PC-3 (cell line): ENCODE results near the gene TMEM207.

ENCODE experiments used
- CTCF ChIP-seq: fragments of 300-600 bp; sonication (generic); conservative IDR thresholded peaks from 2 replicates; pipeline ENCODE4 v1.5.1; 2017; ENCODE audit warnings: antibody characterized with exemption, low read depth, mild to moderate bottlenecking, low read length
- EZH2 ChIP-seq: fragments of 300-600 bp; sonication (generic); IDR thresholded peaks from one replicate; pipeline ENCODE4 v1.6.1; 2017; ENCODE audit warnings: antibody characterized with exemption, mild to moderate bottlenecking, low read length; ENCODE audit not compliant: unreplicated experiment

DNA sequence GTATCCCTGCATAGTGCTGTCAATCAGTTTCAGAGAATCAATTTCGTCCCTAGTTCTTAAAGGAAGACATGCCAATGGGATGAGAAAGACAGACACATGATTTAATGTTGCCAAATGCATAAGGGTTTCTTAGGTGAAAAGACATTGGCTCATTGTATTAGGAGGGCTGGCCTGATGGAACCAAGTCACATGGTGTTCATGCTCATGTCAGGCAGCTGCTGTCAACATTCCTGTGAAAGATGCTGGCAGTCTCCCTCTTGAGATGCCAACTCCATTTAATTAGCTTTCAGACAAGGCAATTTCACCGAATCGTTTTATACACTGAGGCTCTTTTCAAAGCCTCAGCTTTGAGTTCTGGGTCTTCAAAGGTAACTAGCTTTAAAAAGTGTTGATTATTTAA lies 48.1 kb upstream of the TMEM207 start:
- TF ChIP-seq CTCF (no peak), EZH2 (no peak)
